Dendritic cell treated with granulocyte-macrophage colony-stimulating factor and Interleukin-4, amounts not matched to agents 40 ng/mL and 50 ng/mL, for 4 days (primary cell): ENCODE measurements around the gene HAUS5.

ENCODE experiments used
- H3K27ac Mint-ChIP-seq: one replicate; pipeline ENCODE4 v1.8.0; 2022; ENCODE audit warnings: mild to moderate bottlenecking, mixed read lengths
- H3K27me3 Mint-ChIP-seq: one replicate; pipeline ENCODE4 v1.8.0; 2022; ENCODE audit warnings: mild to moderate bottlenecking, mixed read lengths
- H3K36me3 Mint-ChIP-seq: one replicate; pipeline ENCODE4 v1.8.0; 2022; ENCODE audit warnings: low read depth, mixed read lengths
- H3K4me1 Mint-ChIP-seq: one replicate; pipeline ENCODE4 v1.8.0; 2022; ENCODE audit warnings: low read depth, mixed read lengths
- H3K4me3 Mint-ChIP-seq: one replicate; pipeline ENCODE4 v1.8.0; 2022; ENCODE audit warnings: mild to moderate bottlenecking, moderate library complexity, mixed read lengths
- H3K9me3 Mint-ChIP-seq: one replicate; pipeline ENCODE4 v1.8.0; 2022; ENCODE audit warnings: mixed read lengths
- intact Hi-C: fragments of 100-400 bp; cut with micrococcal nuclease; formaldehyde crosslinking; loops from one replicate; pipeline ENCODE4 v1.15.0; 2022

Gene HAUS5, protein sequence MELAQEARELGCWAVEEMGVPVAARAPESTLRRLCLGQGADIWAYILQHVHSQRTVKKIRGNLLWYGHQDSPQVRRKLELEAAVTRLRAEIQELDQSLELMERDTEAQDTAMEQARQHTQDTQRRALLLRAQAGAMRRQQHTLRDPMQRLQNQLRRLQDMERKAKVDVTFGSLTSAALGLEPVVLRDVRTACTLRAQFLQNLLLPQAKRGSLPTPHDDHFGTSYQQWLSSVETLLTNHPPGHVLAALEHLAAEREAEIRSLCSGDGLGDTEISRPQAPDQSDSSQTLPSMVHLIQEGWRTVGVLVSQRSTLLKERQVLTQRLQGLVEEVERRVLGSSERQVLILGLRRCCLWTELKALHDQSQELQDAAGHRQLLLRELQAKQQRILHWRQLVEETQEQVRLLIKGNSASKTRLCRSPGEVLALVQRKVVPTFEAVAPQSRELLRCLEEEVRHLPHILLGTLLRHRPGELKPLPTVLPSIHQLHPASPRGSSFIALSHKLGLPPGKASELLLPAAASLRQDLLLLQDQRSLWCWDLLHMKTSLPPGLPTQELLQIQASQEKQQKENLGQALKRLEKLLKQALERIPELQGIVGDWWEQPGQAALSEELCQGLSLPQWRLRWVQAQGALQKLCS

GRCh38 chr19:35612559-35613321 is at the start of gene HAUS5:
TSS of gene HAUS5 (plus strand) at chr19:35612735. CDS start at chr19:35612795, 60 bp downstream.
- H3K36me3 Mint-ChIP-seq = peaks cover 35% of the 10 kb centered on the region
- peaks cover 4% of the 10 kb centered on the region for H3K27me3 Mint-ChIP-seq
- intact Hi-C loops = loop anchor here (2.0 kb wide), 1 partner anchor 16 kb away; the partner anchor contains the start of gene RBM42
- peaks cover 12% of the 10 kb centered on the region for H3K9me3 Mint-ChIP-seq
- peak within 1 kb of the TSS; percentile 80 for H3K4me3 Mint-ChIP-seq
- H3K4me1 Mint-ChIP-seq = peaks cover 35% of the 10 kb centered on the region
- peak within 1 kb of the TSS; percentile 87 for H3K27ac Mint-ChIP-seq

- H3K9me3 Mint-ChIP-seq = no peaks in the 10 kb centered on the region
- H3K27me3 Mint-ChIP-seq = peaks cover 46% of the 10 kb centered on the region
- H3K4me1 Mint-ChIP-seq = peaks cover 3% of the 10 kb centered on the region
- intact Hi-C loops = no loop called here
- H3K27ac Mint-ChIP-seq = no peak overlapping the region
- no peak overlapping the region for H3K4me3 Mint-ChIP-seq
- no peaks in the 10 kb centered on the region for H3K36me3 Mint-ChIP-seq
These were observed 49.8 kb upstream of the HAUS5 start for GRCh38 chr19:35562776-35563175.

DNA sequence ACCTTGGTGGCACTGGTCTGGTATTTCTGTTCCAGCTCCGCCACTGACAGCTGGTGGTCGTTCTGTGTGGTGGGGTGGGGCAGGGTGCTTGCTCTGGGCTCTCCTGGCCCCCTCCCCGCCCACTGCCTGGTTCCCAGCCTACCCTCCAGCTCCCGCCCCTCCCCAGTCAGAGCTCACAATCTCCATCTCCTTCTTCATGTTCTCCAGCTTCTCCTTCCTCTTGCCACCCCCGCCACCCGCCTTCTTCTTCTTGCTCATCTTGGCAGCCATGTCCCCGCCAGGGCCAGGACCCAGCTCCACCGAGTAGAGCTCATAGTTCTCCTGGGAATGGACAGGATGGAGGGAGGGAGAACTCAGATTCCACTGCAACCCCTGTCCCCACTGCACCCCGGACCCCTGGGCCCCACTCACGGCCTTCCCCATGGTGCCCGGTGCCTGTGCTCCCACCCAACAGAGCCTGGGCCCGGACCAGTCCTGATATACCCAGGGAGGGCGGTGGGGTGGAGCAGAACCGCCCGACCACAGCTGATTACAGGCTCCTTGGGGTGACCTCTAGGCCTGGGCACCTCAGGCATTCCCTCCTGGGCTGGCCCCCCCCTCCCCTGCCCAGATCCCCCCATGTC is 49.2 kb upstream of the HAUS5 start, which contains the start of gene ATP4A:
TSS of gene ATP4A (minus strand) at position 452 of the 623 bp plus-strand sequence. CDS start at position 423, 29 bp downstream.
- intact Hi-C loops = no loop called here
- no peaks in the 10 kb centered on the region for H3K4me1 Mint-ChIP-seq
- no peak within 1 kb of the TSS for H3K4me3 Mint-ChIP-seq
- H3K9me3 Mint-ChIP-seq = no peaks in the 10 kb centered on the region
- no peaks in the 10 kb centered on the region for H3K36me3 Mint-ChIP-seq
- peaks cover 43% of the 10 kb centered on the region for H3K27me3 Mint-ChIP-seq
- no peak within 1 kb of the TSS for H3K27ac Mint-ChIP-seq

GRCh38 chr19:35565016-35565856 is 47.3 kb upstream of the HAUS5 start:
- no peaks in the 10 kb centered on the region for H3K9me3 Mint-ChIP-seq
- peaks cover 31% of the 10 kb centered on the region for H3K27me3 Mint-ChIP-seq
- no peaks in the 10 kb centered on the region for H3K4me1 Mint-ChIP-seq
- no peak overlapping the region for H3K4me3 Mint-ChIP-seq
- H3K27ac Mint-ChIP-seq = no peak overlapping the region
- intact Hi-C loops = no loop called here
- H3K36me3 Mint-ChIP-seq = no peaks in the 10 kb centered on the region

DNA sequence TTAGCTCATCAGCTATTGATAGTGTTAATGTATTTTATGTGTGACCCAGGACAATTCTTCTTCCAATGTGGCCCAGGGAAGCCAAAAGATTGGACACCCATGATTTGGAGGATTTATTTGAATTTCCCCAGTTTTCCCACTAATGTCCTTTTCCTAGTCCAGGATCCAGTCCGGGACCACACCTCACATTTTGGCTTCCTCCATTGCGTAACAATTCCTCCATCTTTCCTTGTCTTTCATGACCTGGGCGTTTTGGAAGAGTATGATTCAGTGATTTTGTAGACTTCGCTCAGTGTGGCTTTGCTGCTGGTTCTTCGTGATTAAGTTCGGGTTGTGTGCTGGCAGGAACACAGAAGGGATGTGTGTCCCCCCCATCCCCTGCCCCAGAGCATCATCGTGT is 45.8 kb upstream of the HAUS5 start:
- peaks cover 30% of the 10 kb centered on the region for H3K27me3 Mint-ChIP-seq

GRCh38 chr19:35569281-35569781 is 43.2 kb upstream of the HAUS5 start:
- Mint-ChIP-seq H3K9me3 (peaks cover under 1% of the 10 kb centered on the region), H3K4me3 (no peak overlapping the region), H3K27me3 (peaks cover 21% of the 10 kb centered on the region), H3K27ac (no peak overlapping the region), H3K4me1 (no peaks in the 10 kb centered on the region), H3K36me3 (no peaks in the 10 kb centered on the region)
- intact Hi-C loops = no loop called here

More for the DNA sequence above, 45.8 kb upstream of the HAUS5 start:
- Mint-ChIP-seq H3K27ac (no peak overlapping the region), H3K9me3 (no peaks in the 10 kb centered on the region), H3K36me3 (no peaks in the 10 kb centered on the region), H3K4me3 (no peak overlapping the region), H3K4me1 (no peaks in the 10 kb centered on the region)
- intact Hi-C loops = no loop called here

GRCh38 chr19:35571406-35571965 is 41.0 kb upstream of the HAUS5 start:
- H3K9me3 Mint-ChIP-seq = peaks cover 21% of the 10 kb centered on the region
- no peaks in the 10 kb centered on the region for H3K4me1 Mint-ChIP-seq
- intact Hi-C loops = no loop called here
- no peak overlapping the region for H3K4me3 Mint-ChIP-seq
- no peak overlapping the region for H3K27ac Mint-ChIP-seq
- peaks cover 24% of the 10 kb centered on the region for H3K27me3 Mint-ChIP-seq
- no peaks in the 10 kb centered on the region for H3K36me3 Mint-ChIP-seq

GRCh38 chr19:35577918-35578317 is 34.6 kb upstream of the HAUS5 start:
- H3K36me3 Mint-ChIP-seq = no peaks in the 10 kb centered on the region
- intact Hi-C loops = no loop called here
- H3K9me3 Mint-ChIP-seq = peaks cover 35% of the 10 kb centered on the region
- peaks cover 14% of the 10 kb centered on the region for H3K27me3 Mint-ChIP-seq
- H3K4me1 Mint-ChIP-seq = no peaks in the 10 kb centered on the region
- no peak overlapping the region for H3K4me3 Mint-ChIP-seq
- H3K27ac Mint-ChIP-seq = no peak overlapping the region

DNA sequence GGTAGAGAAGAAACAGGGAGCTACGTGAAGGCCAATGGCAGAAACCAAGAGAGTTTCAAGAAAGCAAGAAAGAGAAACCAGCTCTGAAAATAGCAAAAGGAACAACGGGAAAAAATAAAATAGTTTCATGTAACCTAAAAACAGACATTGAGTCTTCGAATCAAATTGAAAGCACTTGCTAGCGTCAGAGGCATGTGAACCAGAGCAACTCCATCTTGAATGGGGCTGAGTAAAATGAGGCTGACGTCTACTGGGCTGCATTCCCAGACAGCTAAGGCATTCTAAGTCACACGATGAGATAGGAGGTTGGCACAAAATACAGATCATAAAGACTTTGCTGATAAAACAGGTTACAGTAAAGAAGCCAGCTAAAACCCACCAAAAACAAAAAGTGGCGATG is 33.8 kb upstream of the HAUS5 start:
- Mint-ChIP-seq H3K9me3 (peaks cover 35% of the 10 kb centered on the region), H3K27me3 (peaks cover 16% of the 10 kb centered on the region), H3K27ac (no peak overlapping the region), H3K4me3 (no peak overlapping the region), H3K4me1 (no peaks in the 10 kb centered on the region), H3K36me3 (no peaks in the 10 kb centered on the region)
- intact Hi-C loops = no loop called here

GRCh38 chr19:35582760-35583159 is 29.8 kb upstream of the HAUS5 start:
- H3K36me3 Mint-ChIP-seq = no peaks in the 10 kb centered on the region
- peaks cover 2% of the 10 kb centered on the region for H3K9me3 Mint-ChIP-seq
- H3K27me3 Mint-ChIP-seq = peaks cover 28% of the 10 kb centered on the region
- no peak overlapping the region for H3K27ac Mint-ChIP-seq
- no peak overlapping the region for H3K4me3 Mint-ChIP-seq
- intact Hi-C loops = no loop called here
- no peaks in the 10 kb centered on the region for H3K4me1 Mint-ChIP-seq

GRCh38 chr19:35585848-35586247 is 26.7 kb upstream of the HAUS5 start, which contains the start of gene PMIS2:
TSS of gene PMIS2 (plus strand) at chr19:35586173. CDS start at chr19:35586260, 87 bp downstream.
- Mint-ChIP-seq H3K9me3 (no peaks in the 10 kb centered on the region), H3K36me3 (no peaks in the 10 kb centered on the region), H3K4me3 (no peak within 1 kb of the TSS), H3K4me1 (no peaks in the 10 kb centered on the region), H3K27me3 (peaks cover 26% of the 10 kb centered on the region), H3K27ac (no peak within 1 kb of the TSS)
- intact Hi-C loops = no loop called here

GRCh38 chr19:35587321-35587720 is 25.2 kb upstream of the HAUS5 start:
- no peaks in the 10 kb centered on the region for H3K4me1 Mint-ChIP-seq
- no peak overlapping the region for H3K27ac Mint-ChIP-seq
- no peak overlapping the region for H3K4me3 Mint-ChIP-seq
- intact Hi-C loops = no loop called here
- peaks cover 25% of the 10 kb centered on the region for H3K27me3 Mint-ChIP-seq
- no peaks in the 10 kb centered on the region for H3K9me3 Mint-ChIP-seq
- H3K36me3 Mint-ChIP-seq = no peaks in the 10 kb centered on the region
